HepG2 (cell line): ENCODE data around the gene TIMM17A. TPM values are rescaled to one million over a fixed set of nuclear protein-coding genes. Genes with fewer than 3 reads are reported as not detected.

Source experiments
- ATAC-seq: fragments of 200-7000 bp; cut with Tn5 transposase; 3 replicates; pipeline ENCODE4 v1.9.1; 2020; ENCODE audit warnings: mild to moderate bottlenecking, moderate library complexity
- BruUV-seq: library from RNA; stranded (reverse); fragments of 400-500 nt; replicated peaks from 2 replicates; lab custom pipeline; 2021; lab: Mats Ljungman, UMichigan
- CTCF ChIA-PET: fragments of 300-600 bp; formaldehyde crosslinking; extraction: SDS; loops from one replicate; lab custom pipeline; 2021; ENCODE audit warnings: low total read pairs, inconsistent platforms, low intra/inter-chr PET ratio; lab: Yijun Ruan, JAX
- POLR2A ChIA-PET: fragments of 350-600 bp; sonication (Branson Sonifier 250); formaldehyde crosslinking; loops from one replicate; lab custom pipeline; 2020; ENCODE audit warnings: antibody characterized with exemption, inconsistent platforms; lab: Yijun Ruan, JAX
- DNase-seq: peaks from one replicate; pipeline ENCODE4 v3.0.0-alpha.2; 2015; ENCODE audit warnings: low spot score
- FAIRE-seq: peaks from 3 replicates; lab custom pipeline; 2011; peaks lifted over from hg19 to GRCh38; lab: Jason Lieb, UNC
- H2AFZ ChIP-seq: one replicate; pipeline ENCODE4 v1.6.1; 2011; ENCODE audit warnings: low read length, inconsistent platforms
- H3K27ac ChIP-seq: fragments of 300-600 bp; 3 replicates; pipeline ENCODE4 v1.8.0; 2011; ENCODE audit warnings: mixed run types, mild to moderate bottlenecking, mixed read lengths, low read length, inconsistent platforms; ENCODE audit not compliant: insufficient read depth; ENCODE audit errors: extremely low read length
- H3K27me3 ChIP-seq, 2 experiments: fragments of 200-600 bp in 1 of 2; 2 replicates in 1 of 2; 3 replicates in 1 of 2; pipeline versions ENCODE4 v1.6.0 to v1.8.0; 2011; ENCODE audit warnings: low read length in 2 of 2, mild to moderate bottlenecking in 2 of 2, moderate library complexity in 2 of 2, inconsistent platforms in 1 of 2; ENCODE audit not compliant: insufficient read depth in 2 of 2, control insufficient read depth in 1 of 2
- H3K36me3 ChIP-seq, 2 experiments: fragments of 200-600 bp in 1 of 2; replicated peaks in 1 of 2; 2 replicates in 1 of 2; 3 replicates in 1 of 2; pipeline versions ENCODE4 v1.5.1 to v1.8.0; 2011; ENCODE audit warnings: low read length in 2 of 2, inconsistent platforms in 1 of 2; ENCODE audit not compliant: insufficient read depth in 2 of 2, control insufficient read depth in 1 of 2
- H3K4me1 ChIP-seq: 2 replicates; pipeline ENCODE4 v1.5.1; 2012; ENCODE audit warnings: low read length, inconsistent platforms; ENCODE audit not compliant: insufficient read depth
- H3K4me2 ChIP-seq: 2 replicates; pipeline ENCODE4 v1.6.0; 2011; ENCODE audit warnings: low read depth, low read length, inconsistent platforms
- H3K4me3 ChIP-seq, 3 experiments: fragments of 200-600 bp in 1 of 3; sonication (generic), shearing (Covaris generic) in 1 of 3; replicated peaks in 1 of 3; 2 replicates each; pipeline ENCODE4 v1.5.1; 2011 to 2016; ENCODE audit warnings: low read length in 3 of 3, inconsistent platforms in 2 of 3, low read depth in 2 of 3, mild to moderate bottlenecking in 2 of 3, control low read depth in 1 of 3, mixed read lengths in 1 of 3; ENCODE audit not compliant: insufficient read depth in 1 of 3
- H3K79me2 ChIP-seq: one replicate; pipeline ENCODE4 v1.6.1; 2011; ENCODE audit warnings: low read length, inconsistent platforms; ENCODE audit not compliant: insufficient read depth
- H3K9ac ChIP-seq: 2 replicates; pipeline ENCODE4 v1.6.0; 2011; ENCODE audit warnings: mild to moderate bottlenecking, low read depth, low read length, inconsistent platforms; ENCODE audit not compliant: insufficient read depth
- H3K9me3 ChIP-seq: 2 replicates; pipeline ENCODE4 v1.5.1; 2012; ENCODE audit warnings: mild to moderate bottlenecking, low read length
- H4K20me1 ChIP-seq: 2 replicates; pipeline ENCODE4 v1.6.0; 2011; ENCODE audit warnings: inconsistent platforms, mild to moderate bottlenecking, low read length, moderate library complexity; ENCODE audit not compliant: insufficient read depth
- ATF7 ChIP-seq, 2 experiments: fragments of 450-650 bp in 1 of 2; sonication (generic) in 1 of 2; formaldehyde crosslinking in 1 of 2; IDR thresholded peaks; 2 replicates each; pipeline versions ENCODE4 v1.4.0 to v1.6.1; 2016 to 2020; ENCODE audit warnings: antibody characterized with exemption in 1 of 2, mild to moderate bottlenecking in 1 of 2, missing genetic modification reagents in 1 of 2
- MTA3 ChIP-seq: sonication (generic); formaldehyde crosslinking; IDR thresholded peaks from 2 replicates; pipeline ENCODE4 v1.4.0; 2020; ENCODE audit warnings: missing genetic modification reagents
- NFIB ChIP-seq: sonication (generic); formaldehyde crosslinking; IDR thresholded peaks from 2 replicates; pipeline ENCODE4 v1.9.0; 2021; ENCODE audit warnings: missing genetic modification reagents, mild to moderate bottlenecking, borderline replicate concordance
- NFYC ChIP-seq: IDR thresholded peaks from 2 replicates; pipeline ENCODE4 v1.6.1; 2016; ENCODE audit warnings: missing genetic modification reagents, missing compliant biosample characterization
- SRSF4 ChIP-seq: fragments of 200-400 bp; formaldehyde crosslinking; IDR thresholded peaks from one replicate; pipeline ENCODE4 v1.6.1; 2018; ENCODE audit warnings: mild to moderate bottlenecking, low read depth, low read length, moderate library complexity; ENCODE audit not compliant: poor library complexity, severe bottlenecking
- XBP1 ChIP-seq: sonication (generic); formaldehyde crosslinking; IDR thresholded peaks from 2 replicates; pipeline ENCODE4 v1.5.0; 2020; ENCODE audit warnings: missing genetic modification reagents
- ZNF160 ChIP-seq: sonication (generic); formaldehyde crosslinking; IDR thresholded peaks from 2 replicates; pipeline ENCODE4 v1.8.0; 2022; ENCODE audit warnings: mild to moderate bottlenecking, inconsistent platforms, missing genetic modification reagents
- ZNF484 ChIP-seq: sonication (generic); formaldehyde crosslinking; IDR thresholded peaks from 2 replicates; pipeline ENCODE4 v1.5.1; 2020; ENCODE audit warnings: mild to moderate bottlenecking, low read depth, missing genetic modification reagents, borderline replicate concordance
- ZNF547 ChIP-seq: sonication (generic); formaldehyde crosslinking; IDR thresholded peaks from 2 replicates; pipeline ENCODE4 v1.5.1; 2020; ENCODE audit warnings: mild to moderate bottlenecking, missing genetic modification reagents
- WGBS: methylation state at CpG from one replicate; pipeline ENCODE4 v1.1.6; 2017; ENCODE audit warnings: low lambda C conversion rate; 5-methylcytosine and 5-hydroxymethylcytosine counted together
- in situ Hi-C: cut with HindIII; loops from 2 replicates; pipeline ENCODE4 v1.10.0; 2017; ENCODE audit warnings: low pct_unique_long_range_greater_than_20kb; ENCODE audit not compliant: extremely low pct_ligation_motif_present
- intact Hi-C: fragments of 100-400 bp; cut with micrococcal nuclease; formaldehyde crosslinking; loops from one replicate; pipeline ENCODE4 v1.10.0; 2022; ENCODE audit not compliant: unreplicated experiment
- polyA plus RNA-seq, 8 experiments: library from polyadenylated mRNA; depleted of rRNA in 3 of 8; stranded (reverse) in 7 of 8; unstranded in 1 of 8; fragments of >200 nt; fragmentation: Illumina TruSeq in 4 of 8; extraction: Trizol in 4 of 8; gene quantifications; 2 replicates each; pipeline versions ENCODE4 v1.2.1 to v1.2.3, GENCODE V29; 2011 to 2016; ENCODE audit warnings: low read depth in 4 of 8, missing spikeins in 1 of 8, mixed read lengths in 1 of 8; ENCODE audit not compliant: insufficient read depth in 1 of 8
- total RNA-seq, 5 experiments: library from RNA; depleted of rRNA; stranded (reverse); fragments of >200 nt; fragmentation: Illumina TruSeq; extraction: Trizol; gene quantifications; 2 replicates each; pipeline ENCODE4 v1.2.3, GENCODE V29; 2016; ENCODE audit warnings: low read depth in 1 of 5

The TIMM17A gene
- total and polyA plus RNA-seq, 2 of the 13 experiments (the other 11 are each of a cell fraction or from before 2014, with no cell fraction given), result 50.8 to 97.8 TPM

GRCh38 chr1:201925981-201926645, 29.2 kb upstream of the TIMM17A start:
- Histone ChIP-seq H3K9me3 (no peaks in the 10 kb centered on the region), H3K4me2 (no peak overlapping the region), H3K27ac (no peak overlapping the region), H4K20me1 (no peaks in the 10 kb centered on the region), H2AFZ (no peak overlapping the region), H3K4me1 (peaks cover 7% of the 10 kb centered on the region; the same call in 1 of the 2 replicates), H3K4me3 (no peak overlapping the region), H3K9ac (no peak overlapping the region), H3K27me3 (no peaks in the 10 kb centered on the region; a peak in 1 of 5 replicates), H3K79me2 (no peaks in the 10 kb centered on the region), H3K36me3 (no peaks in the 10 kb centered on the region)
- ATAC-seq (no peak), FAIRE-seq (no peak), DNase-seq (no peak)
- in situ Hi-C loops, result no loop called here
- no TSS peak for BruUV-seq
- ChIA-PET POLR2A (no interaction called here), CTCF (no interaction called here)
- no peak for TF ChIP-seq NFIB (CRISPR knock-in tag)
- TF ChIP-seq ATF7 (IDR thresholded peaks at IDR 0.05), result no peak
- no peak for TF ChIP-seq ATF7 (CRISPR knock-in tag; IDR thresholded peaks at IDR 0.05)
- no peak for TF ChIP-seq NFYC (CRISPR knock-in tag)
- no peak for TF ChIP-seq SRSF4
- TF ChIP-seq XBP1 (CRISPR knock-in tag), result no peak
- no peak for TF ChIP-seq ZNF484 (CRISPR knock-in tag)
- TF ChIP-seq ZNF547 (CRISPR knock-in tag), result no peak
- TF ChIP-seq MTA3 (CRISPR knock-in tag), result no peak
- no peak for TF ChIP-seq ZNF160
- 21% methylated on average over 4 of the region's 5 CpGs for WGBS
- intact Hi-C loops, result no loop called here
